Body of pancreas (tissue), 4 donors: Measurements from ENCODE around the gene SMG5. TPM values are rescaled to one million over a fixed set of nuclear protein-coding genes. Genes with fewer than 3 reads are reported as not detected.

Source experiments
- ATAC-seq: fragments of 150-250 bp; one replicate; pipeline ENCODE4 v1.9.1; 2016
- DNase-seq, 4 donors: peaks; one replicate each; pipeline ENCODE4 v3.0.0-alpha.2; 2019
- H3K27ac ChIP-seq, 4 donors: fragments of 200-600 bp; sonication (generic); 1 replicate in 3 of 4; 2 replicates in 1 of 4; pipeline versions ENCODE4 v1.5.1 to v1.6.1; 2016 to 2019; ENCODE audit warnings: mild to moderate bottlenecking in 1 of 4, mixed read lengths in 1 of 4, moderate library complexity in 1 of 4
- H3K27me3 ChIP-seq, 2 donors: fragments of 200-600 bp; sonication (generic); one replicate each; pipeline ENCODE4 v1.6.0; 2016; ENCODE audit warnings: mild to moderate bottlenecking in 1 of 2
- H3K36me3 ChIP-seq, 2 donors: fragments of 200-600 bp; sonication (generic); replicated peaks in 1 of 2; 2 replicates each; pipeline ENCODE4 v1.5.1; 2016; ENCODE audit warnings: low read depth in 2 of 2; ENCODE audit not compliant: insufficient read depth in 1 of 2
- H3K4me1 ChIP-seq: fragments of 200-600 bp; sonication (generic); one replicate; pipeline ENCODE4 v1.6.0; 2016
- H3K4me3 ChIP-seq, 2 donors: fragments of 200-600 bp; sonication (generic); 1 replicate in 1 of 2; 2 replicates in 1 of 2; pipeline ENCODE4 v1.5.1; 2016 to 2019
- H3K9me3 ChIP-seq, 3 donors: fragments of 200-600 bp; sonication (generic); 1 replicate in 2 of 3; 2 replicates in 1 of 3; pipeline ENCODE4 v1.5.1; 2016
- POLR2A ChIP-seq, 3 donors: fragments of 450-650 bp; IDR thresholded peaks; one replicate each; pipeline ENCODE4 v1.6.1; 2016; ENCODE audit warnings: antibody characterized with exemption in 3 of 3, mild to moderate bottlenecking in 2 of 3
- WGBS, 2 donors: methylation state at CpG; one replicate each; pipeline ENCODE4 v1.1.5; 2017; 5-methylcytosine and 5-hydroxymethylcytosine counted together
- intact Hi-C: fragments of 100-400 bp; cut with DNase I; formaldehyde crosslinking; loops from one replicate; pipeline ENCODE4 v1.15.1; 2023
- total RNA-seq, 2 donors: library from RNA; depleted of rRNA; stranded (reverse); fragments of >200 nt; gene quantifications; one replicate each; pipeline ENCODE4 v1.1.0, GENCODE V29; 2016
- TF ChIP-seq, protein P1 (sequence below), 7 experiments: fragments of 450-650 bp in 4 of 7; fragments of 200-600 bp in 3 of 7; sonication (generic) in 3 of 7; IDR thresholded peaks; one replicate each; pipeline ENCODE4 v1.5.1; 2016 to 2019; ENCODE audit warnings: antibody characterized with exemption in 7 of 7

Gene SMG5
- total RNA-seq, 2 donors from 2014 or later, result 28.3 to 35.6 TPM

DNA sequence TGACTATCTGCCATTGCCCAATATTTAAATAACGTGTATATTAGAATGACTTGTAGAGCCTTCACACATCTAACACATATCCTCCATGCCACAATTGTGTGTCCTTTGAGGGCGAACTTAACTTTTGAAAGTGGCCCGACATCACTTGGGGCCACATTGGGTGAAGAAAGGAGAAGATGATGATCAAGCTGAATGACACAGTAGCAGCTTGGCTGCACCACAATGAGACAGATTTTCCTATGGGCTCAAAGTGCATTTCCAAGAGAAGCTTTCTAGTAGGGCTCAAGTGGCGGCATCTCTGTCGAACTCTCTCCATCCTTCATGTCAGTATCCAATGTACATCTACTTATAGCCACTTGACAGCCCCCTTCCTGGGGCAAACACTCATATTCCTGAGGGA, 44.4 kb downstream of the SMG5 start:
- Histone ChIP-seq H3K27me3 (no peaks in the 10 kb centered on the region), H3K36me3 (peaks cover 0 to 22% of the 10 kb centered on the region in 2 donors), H3K4me3 (no peak overlapping the region), H3K4me1 (no peaks in the 10 kb centered on the region), H3K9me3 (no peaks in the 10 kb centered on the region), H3K27ac (no peak overlapping the region)
- ATAC-seq (no peak), DNase-seq (no peak)
- intact Hi-C loops, result no loop called here
- TF ChIP-seq, protein P1, sequence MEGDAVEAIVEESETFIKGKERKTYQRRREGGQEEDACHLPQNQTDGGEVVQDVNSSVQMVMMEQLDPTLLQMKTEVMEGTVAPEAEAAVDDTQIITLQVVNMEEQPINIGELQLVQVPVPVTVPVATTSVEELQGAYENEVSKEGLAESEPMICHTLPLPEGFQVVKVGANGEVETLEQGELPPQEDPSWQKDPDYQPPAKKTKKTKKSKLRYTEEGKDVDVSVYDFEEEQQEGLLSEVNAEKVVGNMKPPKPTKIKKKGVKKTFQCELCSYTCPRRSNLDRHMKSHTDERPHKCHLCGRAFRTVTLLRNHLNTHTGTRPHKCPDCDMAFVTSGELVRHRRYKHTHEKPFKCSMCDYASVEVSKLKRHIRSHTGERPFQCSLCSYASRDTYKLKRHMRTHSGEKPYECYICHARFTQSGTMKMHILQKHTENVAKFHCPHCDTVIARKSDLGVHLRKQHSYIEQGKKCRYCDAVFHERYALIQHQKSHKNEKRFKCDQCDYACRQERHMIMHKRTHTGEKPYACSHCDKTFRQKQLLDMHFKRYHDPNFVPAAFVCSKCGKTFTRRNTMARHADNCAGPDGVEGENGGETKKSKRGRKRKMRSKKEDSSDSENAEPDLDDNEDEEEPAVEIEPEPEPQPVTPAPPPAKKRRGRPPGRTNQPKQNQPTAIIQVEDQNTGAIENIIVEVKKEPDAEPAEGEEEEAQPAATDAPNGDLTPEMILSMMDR (IDR thresholded peaks at IDR 0.05), result no peak
- TF ChIP-seq POLR2A (IDR thresholded peaks at IDR 0.05), result no peak
- WGBS, 2 donors, result 86 to 96% methylated on average over 5 of the region's 5 CpGs

GRCh38 chr1:156236164-156236563, 46.5 kb downstream of the SMG5 start:
- Histone ChIP-seq H3K27ac (no peak overlapping the region), H3K27me3 (no peaks in the 10 kb centered on the region), H3K4me3 (no peak overlapping the region), H3K4me1 (no peaks in the 10 kb centered on the region), H3K36me3 (peaks cover 0 to 22% of the 10 kb centered on the region in 2 donors), H3K9me3 (no peaks in the 10 kb centered on the region)
- intact Hi-C loops, result no loop called here
- WGBS, 2 donors, result 90 to 99% methylated on average over 6 to 9 of the region's 12 CpGs
- TF ChIP-seq, protein P1 (IDR thresholded peaks at IDR 0.05), result no peak
- no peak for TF ChIP-seq POLR2A (IDR thresholded peaks at IDR 0.05)
- ATAC-seq (no peak), DNase-seq (no peak)

DNA sequence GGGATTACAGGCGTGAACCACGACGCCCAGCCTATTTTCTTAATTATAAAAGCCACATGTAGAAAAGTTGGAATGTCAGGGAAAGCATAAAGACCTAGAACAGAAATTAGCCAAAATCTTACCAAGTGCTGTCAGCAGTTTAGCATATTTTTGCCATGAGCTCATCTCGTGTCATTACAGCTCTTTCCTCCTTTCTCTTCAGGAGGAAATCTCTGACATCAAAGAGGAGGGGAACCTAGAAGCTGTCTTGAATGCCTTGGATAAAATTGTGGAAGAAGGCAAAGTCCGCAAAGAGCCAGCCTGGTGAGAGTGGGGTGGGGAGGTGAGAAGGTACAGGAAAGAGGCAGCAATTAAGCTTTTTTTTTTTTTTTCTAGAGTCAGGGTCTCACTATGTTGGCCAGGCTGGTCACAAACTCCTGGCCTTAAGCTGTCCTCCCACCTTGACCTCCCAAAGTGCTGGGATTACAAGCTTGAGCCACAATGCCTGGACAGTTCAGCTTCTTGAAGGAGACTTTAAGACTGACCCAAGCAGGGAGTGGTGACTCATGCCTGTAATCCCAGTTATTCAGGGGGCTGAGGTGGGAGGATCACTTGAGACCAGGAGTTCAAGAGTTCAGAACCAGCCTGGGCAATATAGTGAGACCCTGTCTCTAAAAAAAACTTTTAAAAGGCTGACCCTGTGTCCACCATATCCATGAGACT, 49.0 kb downstream of the SMG5 start:
- intact Hi-C loops, result no loop called here
- peaks cover 0 to 17% of the 10 kb centered on the region in 2 donors for H3K36me3 ChIP-seq
- no peaks in the 10 kb centered on the region for H3K4me1 ChIP-seq
- WGBS, 2 donors, result 86 to 92% methylated on average over 5 of the region's 5 CpGs
- no peaks in the 10 kb centered on the region for H3K9me3 ChIP-seq
- TF ChIP-seq, protein P1 (IDR thresholded peaks at IDR 0.05), result no peak
- TF ChIP-seq POLR2A (IDR thresholded peaks at IDR 0.05), result no peak
- ATAC-seq, result no peak
- H3K4me3 ChIP-seq, result no peak overlapping the region
- DNase-seq, result no peak
- H3K27ac ChIP-seq, result no peak overlapping the region
- H3K27me3 ChIP-seq, result no peaks in the 10 kb centered on the region

- 86 to 97% methylated on average over 8 to 12 of the region's 12 CpGs for WGBS, 2 donors
- no peaks in the 10 kb centered on the region for H3K9me3 ChIP-seq
- ATAC-seq (no peak), DNase-seq (no peak)
- TF ChIP-seq, protein P1 (IDR thresholded peaks at IDR 0.05), result no peak
- TF ChIP-seq POLR2A (IDR thresholded peaks at IDR 0.05), result no peak
- no peaks in the 10 kb centered on the region for H3K4me1 ChIP-seq
- H3K4me3 ChIP-seq, result no peak overlapping the region
- intact Hi-C loops, result no loop called here
- H3K36me3 ChIP-seq, result peaks cover 0 to 14% of the 10 kb centered on the region in 2 donors
- no peaks in the 10 kb centered on the region for H3K27me3 ChIP-seq
- no peak overlapping the region for H3K27ac ChIP-seq
Measured at GRCh38 chr1:156232201-156232894, 50.3 kb downstream of the SMG5 start.
